H1 (cell line): Measurements from ENCODE around the gene SIGLEC12. TPM values are rescaled to one million over a fixed set of nuclear protein-coding genes. Genes with fewer than 3 reads are reported as not detected.

Experiments
- CTCF ChIA-PET: fragments of 300-600 bp; sonication (Branson Sonifier 250); formaldehyde crosslinking; loops from one replicate; lab custom pipeline; 2021; ENCODE audit not compliant: partially characterized antibody; lab: Charles Lee
- POLR2A ChIA-PET: fragments of 300-600 bp; sonication (Branson Sonifier 250); formaldehyde crosslinking; loops from one replicate; lab custom pipeline; 2021; ENCODE audit warnings: inconsistent platforms; ENCODE audit not compliant: partially characterized antibody; lab: Charles Lee
- DNase-seq, 2 experiments: peaks; one replicate each; pipeline versions ENCODE4 v3.0.0 to v3.0.0-alpha.2; 2010 to 2022; ENCODE audit warnings: low spot score in 2 of 2, low read depth in 1 of 2, mixed read lengths in 1 of 2
- FAIRE-seq: peaks from 2 replicates; lab custom pipeline; 2011; peaks lifted over from hg19 to GRCh38; lab: Jason Lieb, UNC
- H2AFZ ChIP-seq: 2 replicates; pipeline ENCODE4 v1.8.1; 2012; ENCODE audit warnings: low read length, inconsistent platforms
- H2AK5ac ChIP-seq: 2 replicates; pipeline ENCODE4 v1.6.1; 2013; ENCODE audit warnings: low read depth, low read length
- H2BK120ac ChIP-seq: replicated peaks from 2 replicates; pipeline ENCODE3; 2013; ENCODE audit warnings: low read depth, low read length, inconsistent platforms
- H2BK12ac ChIP-seq: 2 replicates; pipeline ENCODE4 v1.6.1; 2013; ENCODE audit warnings: low read depth, low read length
- H2BK15ac ChIP-seq: 2 replicates; pipeline ENCODE4 v1.6.1; 2013; ENCODE audit warnings: low read length
- H2BK20ac ChIP-seq: 2 replicates; pipeline ENCODE4 v1.6.1; 2013; ENCODE audit warnings: low read length
- H2BK5ac ChIP-seq: 2 replicates; pipeline ENCODE4 v1.6.1; 2013; ENCODE audit warnings: low read depth, low read length
- H3K14ac ChIP-seq: 2 replicates; pipeline ENCODE4 v1.6.1; 2013; ENCODE audit warnings: inconsistent platforms; ENCODE audit not compliant: insufficient read length
- H3K18ac ChIP-seq: 2 replicates; pipeline ENCODE4 v1.6.1; 2013; ENCODE audit warnings: low read length; ENCODE audit errors: extremely low read depth
- H3K23ac ChIP-seq: 2 replicates; pipeline ENCODE4 v1.6.1; 2013; ENCODE audit warnings: inconsistent platforms; ENCODE audit not compliant: insufficient read length
- H3K23me2 ChIP-seq: 2 replicates; pipeline ENCODE4 v1.6.1; 2013; ENCODE audit warnings: low read depth, low read length
- H3K27ac ChIP-seq: 2 replicates; pipeline ENCODE4 v1.6.1; 2011; ENCODE audit warnings: low read depth, low read length, inconsistent platforms
- H3K27me3 ChIP-seq, 4 experiments: replicated peaks in 1 of 4; 1 replicate in 1 of 4; 2 replicates in 3 of 4; pipeline versions ENCODE4 v1.6.1 to v1.8.1; 2011 to 2013; ENCODE audit warnings: low read length in 3 of 4, mild to moderate bottlenecking in 3 of 4, inconsistent platforms in 2 of 4, mixed read lengths in 2 of 4, moderate library complexity in 1 of 4; ENCODE audit not compliant: control insufficient read depth in 3 of 4, insufficient read depth in 3 of 4; ENCODE audit errors: extremely low read depth in 1 of 4
- H3K36me3 ChIP-seq, 4 experiments: 2 replicates each; pipeline versions ENCODE4 v1.6.1 to v1.8.1; 2011 to 2013; ENCODE audit warnings: mild to moderate bottlenecking in 4 of 4, low read length in 3 of 4, moderate library complexity in 2 of 4, control low read depth in 1 of 4, inconsistent platforms in 1 of 4; ENCODE audit not compliant: insufficient read depth in 4 of 4, control insufficient read depth in 2 of 4
- H3K4ac ChIP-seq: replicated peaks from 2 replicates; pipeline ENCODE3; 2013; ENCODE audit warnings: low read length, low read depth, mixed read lengths, inconsistent platforms; ENCODE audit not compliant: insufficient read length
- H3K4me1 ChIP-seq, 4 experiments: replicated peaks in 1 of 4; 1 replicate in 1 of 4; 2 replicates in 3 of 4; pipeline versions ENCODE4 v1.6.1 to v1.8.1; 2011 to 2013; ENCODE audit warnings: low read length in 3 of 4, inconsistent platforms in 2 of 4, mixed read lengths in 1 of 4; ENCODE audit not compliant: insufficient read depth in 4 of 4, control insufficient read depth in 3 of 4
- H3K4me2 ChIP-seq, 2 experiments: 2 replicates each; pipeline versions ENCODE4 v1.6.1 to v1.8.1; 2011 to 2013; ENCODE audit warnings: low read depth in 2 of 2, low read length in 2 of 2, control low read depth in 1 of 2, inconsistent platforms in 1 of 2, mild to moderate bottlenecking in 1 of 2; ENCODE audit not compliant: insufficient read depth in 1 of 2
- H3K4me3 ChIP-seq, 4 experiments: fragments of 200-600, 300-600 bp in 1 of 4; sonication (generic), shearing (Covaris generic), sonication (Bioruptor Twin) in 1 of 4; 2 replicates each; pipeline versions ENCODE4 v1.5.1 to v1.8.1; 2011 to 2016; ENCODE audit warnings: low read length in 4 of 4, low read depth in 3 of 4, control low read depth in 2 of 4, inconsistent platforms in 2 of 4, mild to moderate bottlenecking in 2 of 4, mixed read lengths in 1 of 4, moderate library complexity in 1 of 4; ENCODE audit not compliant: insufficient read depth in 2 of 4; ENCODE audit errors: extremely low read depth in 1 of 4
- H3K56ac ChIP-seq: replicated peaks from 2 replicates; pipeline ENCODE3; 2013; ENCODE audit warnings: low read depth, mild to moderate bottlenecking, mixed read lengths, low read length, inconsistent platforms; ENCODE audit not compliant: insufficient read length
- H3K79me1 ChIP-seq: 2 replicates; pipeline ENCODE4 v1.6.1; 2013; ENCODE audit warnings: low read depth, low read length, control low read depth
- H3K79me2 ChIP-seq, 2 experiments: 2 replicates each; pipeline versions ENCODE4 v1.6.1 to v1.8.1; 2012 to 2013; ENCODE audit warnings: low read length in 2 of 2, mild to moderate bottlenecking in 2 of 2, inconsistent platforms in 1 of 2; ENCODE audit not compliant: insufficient read depth in 2 of 2, control insufficient read depth in 1 of 2
- H3K9ac ChIP-seq, 4 experiments: replicated peaks in 1 of 4; 1 replicate in 1 of 4; 2 replicates in 3 of 4; pipeline versions ENCODE4 v1.6.1 to v1.8.1; 2011 to 2013; ENCODE audit warnings: low read depth in 3 of 4, low read length in 3 of 4, control low read depth in 2 of 4, mild to moderate bottlenecking in 2 of 4, moderate library complexity in 2 of 4, inconsistent platforms in 1 of 4; ENCODE audit errors: extremely low read depth in 1 of 4
- H3K9me3 ChIP-seq, 2 experiments: 2 replicates each; pipeline versions ENCODE4 v1.6.1 to v1.8.1; 2012 to 2013; ENCODE audit warnings: mild to moderate bottlenecking in 2 of 2, moderate library complexity in 2 of 2, control low read depth in 1 of 2, inconsistent platforms in 1 of 2, low read depth in 1 of 2, low read length in 1 of 2, mixed read lengths in 1 of 2; ENCODE audit not compliant: insufficient read depth in 2 of 2
- H4K20me1 ChIP-seq, 2 experiments: replicated peaks in 1 of 2; 2 replicates each; pipeline versions ENCODE3 to v1.8.1; 2011 to 2013; ENCODE audit warnings: inconsistent platforms in 2 of 2, low read length in 2 of 2, mild to moderate bottlenecking in 1 of 2; ENCODE audit not compliant: insufficient read depth in 2 of 2, control insufficient read depth in 1 of 2
- H4K5ac ChIP-seq: 2 replicates; pipeline ENCODE4 v1.6.1; 2013; ENCODE audit warnings: low read length, low read depth, mixed read lengths, inconsistent platforms; ENCODE audit not compliant: insufficient read length
- H4K8ac ChIP-seq: 2 replicates; pipeline ENCODE4 v1.8.0; 2013; ENCODE audit warnings: mild to moderate bottlenecking, moderate library complexity, low read length, inconsistent platforms; ENCODE audit not compliant: insufficient read depth; ENCODE audit errors: extremely low read depth
- H4K91ac ChIP-seq: replicated peaks from 2 replicates; pipeline ENCODE3; 2013; ENCODE audit warnings: low read length, mixed read lengths, inconsistent platforms; ENCODE audit not compliant: insufficient read length
- BCL11A ChIP-seq, 2 experiments: IDR thresholded peaks; one replicate each; pipeline ENCODE4 v1.6.1; 2011; ENCODE audit warnings: low read depth in 2 of 2, low read length in 2 of 2, mild to moderate bottlenecking in 2 of 2
- CBX5 ChIP-seq: fragments of 300-800, 300-1000 bp; sonication (generic); IDR thresholded peaks from 2 replicates; pipeline ENCODE4 v1.7.1; 2016; ENCODE audit warnings: antibody characterized with exemption, low read length, low read depth
- EGR1 ChIP-seq: IDR thresholded peaks from 2 replicates; pipeline ENCODE4 v1.6.1; 2011; ENCODE audit warnings: low read depth, low read length, borderline replicate concordance
- EP300 ChIP-seq, 2 experiments: IDR thresholded peaks; 1 replicate in 1 of 2; 2 replicates in 1 of 2; pipeline ENCODE4 v1.6.1; 2011 to 2012; ENCODE audit warnings: low read depth in 2 of 2, low read length in 2 of 2, mild to moderate bottlenecking in 2 of 2, borderline replicate concordance in 1 of 2, inconsistent platforms in 1 of 2, moderate library complexity in 1 of 2
- KDM1A ChIP-seq: fragments of 200-600, 300-600 bp; sonication (generic); IDR thresholded peaks from 2 replicates; pipeline ENCODE4 v1.7.1; 2016; ENCODE audit warnings: mild to moderate bottlenecking, low read length, borderline replicate concordance
- NANOG ChIP-seq: IDR thresholded peaks from 2 replicates; pipeline ENCODE4 v1.6.1; 2011; ENCODE audit warnings: low read length, low read depth, mild to moderate bottlenecking, inconsistent platforms; ENCODE audit not compliant: insufficient read depth, poor library complexity, severe bottlenecking
- POLR2A ChIP-seq, 2 experiments: IDR thresholded peaks; 1 replicate in 1 of 2; 2 replicates in 1 of 2; pipeline ENCODE4 v1.6.1; 2011; ENCODE audit warnings: low read depth in 2 of 2, low read length in 2 of 2, mild to moderate bottlenecking in 2 of 2; ENCODE audit errors: control extremely low read depth in 1 of 2
- SIRT6 ChIP-seq: IDR thresholded peaks from one replicate; pipeline ENCODE4 v1.7.1; 2012; ENCODE audit warnings: low read length, inconsistent platforms
- SP1 ChIP-seq: IDR thresholded peaks from 2 replicates; pipeline ENCODE4 v1.6.1; 2011; ENCODE audit warnings: low read depth, low read length
- SP2 ChIP-seq: IDR thresholded peaks from 2 replicates; pipeline ENCODE4 v1.6.1; 2012; ENCODE audit warnings: mild to moderate bottlenecking, low read length, inconsistent platforms
- SP4 ChIP-seq: IDR thresholded peaks from 2 replicates; pipeline ENCODE4 v1.6.1; 2012; ENCODE audit warnings: low read length, inconsistent platforms
- SUZ12 ChIP-seq: fragments of 200-600 bp; sonication (generic); IDR thresholded peaks from 2 replicates; pipeline ENCODE4 v1.6.1; 2012; ENCODE audit warnings: mild to moderate bottlenecking, inconsistent platforms, low read length, moderate library complexity, mixed read lengths
- TAF1 ChIP-seq: IDR thresholded peaks from 2 replicates; pipeline ENCODE4 v1.6.1; 2011; ENCODE audit warnings: mild to moderate bottlenecking, low read depth, low read length
- WGBS, 2 experiments: shearing (Covaris generic) in 1 of 2; methylation state at CpG; one replicate each; pipeline versions ENCODE4 v1.1.6 to v1.1.7; 2013 to 2015; ENCODE audit warnings: low lambda C conversion rate in 2 of 2, mixed read lengths in 2 of 2, inconsistent platforms in 1 of 2, low coverage in 1 of 2, missing lambda C conversion rate in 1 of 2; ENCODE audit not compliant: insufficient replicate concordance in 2 of 2, insufficient coverage in 1 of 2, insufficient read length in 1 of 2; ENCODE audit errors: extremely low coverage in 1 of 2, missing lambda C conversion rate in 1 of 2; 5-methylcytosine and 5-hydroxymethylcytosine counted together
- long read RNA-seq, 2 experiments: library from RNA in 1 of 2; library from capped mRNA in 1 of 2; stranded (forward); transcript quantifications; one replicate each; pipeline ENCODE4 v2.0.0, GENCODE V29; 2021; ENCODE audit warnings: inconsistent platforms in 1 of 2
- polyA minus RNA-seq, 3 experiments: library from RNA; depleted of rRNA, polyadenylated mRNA; stranded (reverse); fragments of >200 nt; gene quantifications; 1 replicate in 2 of 3; 2 replicates in 1 of 3; pipeline ENCODE4 v1.2.3, GENCODE V29; 2011
- polyA plus RNA-seq, 7 experiments: library from polyadenylated mRNA; depleted of rRNA in 3 of 7; stranded (reverse) in 5 of 7; unstranded in 2 of 7; fragments of >200 nt in 5 of 7; fragments of 200-250 nt in 2 of 7; gene quantifications; 1 replicate in 5 of 7; 2 replicates in 1 of 7; 4 replicates in 1 of 7; pipeline versions ENCODE4 v1.2.1 to v1.2.3, GENCODE V29; 2011 to 2013; ENCODE audit warnings: missing spikeins in 2 of 7, mixed read lengths in 2 of 7
- total RNA-seq: library from RNA; stranded (reverse); fragmentation: NEBNext Ultra II Directional; extraction: Animal tissue kit (Norgen Biotek cat#: 25700); gene quantifications from 2 replicates; pipeline ENCODE4 v1.2.1, GENCODE V29; 2021

Gene SIGLEC12
- not detected in 2 replicates for total RNA-seq
- not detected in 2 replicates for polyA plus RNA-seq (2011; rRNA removed)
- not detected for polyA plus RNA-seq (2011; cell fraction: cytosol; rRNA removed)
- polyA plus RNA-seq (2011; cell fraction: nucleus; rRNA removed), result not detected
- not detected in 4 replicates for polyA plus RNA-seq (2012, experiment 1 of 2)
- polyA plus RNA-seq (2012, experiment 2 of 2), result not detected
- polyA plus RNA-seq (2013, experiment 1 of 2), result not detected
- polyA plus RNA-seq (2013, experiment 2 of 2), result not detected
- polyA minus RNA-seq (2011; rRNA and poly(A)+ RNA removed), result not detected in 2 replicates
- polyA minus RNA-seq (2011; cell fraction: cytosol; rRNA and poly(A)+ RNA removed), result not detected
- not detected for polyA minus RNA-seq (2011; cell fraction: nucleus; rRNA and poly(A)+ RNA removed)
- long read RNA-seq, experiment 1, result 0 reads
- long read RNA-seq, experiment 2, result 0 reads

DNA sequence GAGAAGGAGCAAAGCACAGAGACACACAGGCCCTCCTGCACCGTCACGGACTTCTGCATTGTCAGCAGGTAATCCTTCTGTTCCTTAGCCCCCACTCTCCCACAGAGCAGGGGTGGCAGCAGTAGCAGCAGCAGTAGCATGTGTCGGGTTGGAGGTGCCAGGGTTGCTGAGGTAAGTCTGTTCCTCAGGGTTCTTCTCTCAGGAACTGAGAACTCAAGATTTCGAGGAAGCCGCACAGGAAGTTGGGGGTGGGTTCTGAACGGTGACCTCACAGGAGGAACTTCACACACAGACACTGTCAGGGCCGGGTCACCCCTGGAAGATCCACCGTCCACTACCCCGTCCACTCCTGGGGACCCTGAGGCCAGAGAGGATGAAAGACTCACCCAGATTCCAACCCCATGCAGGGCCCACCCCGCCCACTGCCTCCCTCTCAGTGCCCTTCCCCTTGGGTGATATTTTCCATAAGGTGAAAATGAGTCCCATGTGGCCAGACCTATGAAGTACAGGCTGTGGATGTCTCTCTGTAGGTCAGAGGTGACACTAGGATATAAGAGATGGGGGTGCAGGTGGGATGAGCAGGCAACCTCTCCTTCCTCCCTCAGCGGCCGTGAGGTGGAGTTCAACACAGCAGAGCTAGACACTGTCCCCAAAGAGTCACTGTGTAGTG, at the start of gene SIGLEC12:
Gene SIGLEC12 (minus strand): TSS at position 207 of the 670 bp plus-strand sequence. CDS start 67 bp downstream, at position 140.
- Histone ChIP-seq H4K91ac (no peak within 1 kb of the TSS), H3K9ac (no peak within 1 kb of the TSS), H3K36me3 (no peaks in the 10 kb centered on the region), H3K27ac (no peak within 1 kb of the TSS), H3K9me3 (peaks cover 68 to 88% of the 10 kb centered on the region in 2 experiments), H3K18ac (no peak within 1 kb of the TSS), H3K4me2 (no peak within 1 kb of the TSS), H2BK20ac (no peak within 1 kb of the TSS), H2BK120ac (no peak within 1 kb of the TSS), H3K4ac (no peak within 1 kb of the TSS), H4K8ac (no peak within 1 kb of the TSS), H2AK5ac (no peak within 1 kb of the TSS), H3K56ac (no peak within 1 kb of the TSS), H3K14ac (no peak within 1 kb of the TSS), H3K23me2 (no peaks in the 10 kb centered on the region), H3K4me3 (no peak within 1 kb of the TSS), H2BK5ac (no peak within 1 kb of the TSS), H3K23ac (no peak within 1 kb of the TSS), H2AFZ (no peak within 1 kb of the TSS), H3K79me1 (no peaks in the 10 kb centered on the region), H3K4me1 (no peaks in the 10 kb centered on the region), H2BK15ac (no peak within 1 kb of the TSS), H2BK12ac (no peak within 1 kb of the TSS), H4K20me1 (no peaks in the 10 kb centered on the region), H4K5ac (no peak within 1 kb of the TSS), H3K79me2 (no peaks in the 10 kb centered on the region), H3K27me3 (no peaks in the 10 kb centered on the region)
- CTCF ChIA-PET, result interaction anchor here (0.8 to 1.0 kb wide), 3 partner anchors 12 to 49 kb away, joined by 3 read pairs; no protein-coding TSS in a partner anchor
- POLR2A ChIA-PET, result no interaction called here
- WGBS, 2 experiments, result 83% methylated on average over 10 of the region's 12 CpGs; no CpG with 5 or more reads in 1 of the 2 experiments
- FAIRE-seq, result no peak
- DNase-seq, result no peak
- TF ChIP-seq SP2 (no peak), SUZ12 (no peak), CBX5 (no peak), KDM1A (no peak), BCL11A (IDR thresholded peaks at IDR 0.05; ENCODE audit: low read depth in 2 of 2, low read length in 2 of 2) (no peak), SP1 (no peak), POLR2A (IDR thresholded peaks at IDR 0.05; ENCODE audit: control extremely low read depth in 1 of 2, low read depth in 2 of 2, low read length in 2 of 2) (no peak), NANOG (no peak), SP4 (no peak), TAF1 (no peak), EP300 (IDR thresholded peaks at IDR 0.05; ENCODE audit: borderline replicate concordance in 1 of 2, low read depth in 2 of 2, low read length in 2 of 2) (no peak), SIRT6 (no peak), EGR1 (no peak)
